K562 (cell line): Measurements from ENCODE around the gene ATXN2L. TPM values are rescaled to one million over a fixed set of nuclear protein-coding genes. Genes with fewer than 3 reads are reported as not detected.
"Not testable (repeated sequence)": the region's sequence is repeated elsewhere in the genome, so short reads cannot be mapped to it uniquely, and the experiment has no call there.

Experiments
- ATAC-seq: fragments of 200-7000 bp; cut with Tn5 transposase; 3 replicates; pipeline ENCODE4 v1.9.1; 2020; ENCODE audit warnings: moderate library complexity
- BruUV-seq: library from RNA; stranded (reverse); fragments of 400-500 nt; replicated peaks from 2 replicates; lab custom pipeline; 2021; lab: Mats Ljungman, UMichigan
- CTCF ChIA-PET: fragments of 300-600 bp; formaldehyde crosslinking; extraction: SDS; loops from one replicate; lab custom pipeline; 2021; ENCODE audit warnings: low intra/inter-chr PET ratio; lab: Yijun Ruan, JAX
- POLR2A ChIA-PET: fragments of 300-600, 350-650 bp; sonication (Branson Sonifier 250); formaldehyde crosslinking; extraction: SDS; loops from one replicate; lab custom pipeline; 2021; ENCODE audit warnings: antibody characterized with exemption, inconsistent platforms; lab: Yijun Ruan, JAX
- DNase-seq, 4 experiments: peaks; one replicate each; pipeline versions ENCODE4 v3.0.0 to v3.0.0-alpha.2; 2011 to 2018; ENCODE audit warnings: low spot score in 3 of 4, mixed read lengths in 3 of 4; ENCODE audit errors: extremely low read depth in 1 of 4
- FAIRE-seq: peaks from 2 replicates; lab custom pipeline; 2011; peaks lifted over from hg19 to GRCh38; lab: Jason Lieb, UNC
- H2AFZ ChIP-seq: 2 replicates; pipeline ENCODE4 v1.6.0; 2011; ENCODE audit warnings: low read depth, low read length, control low read depth, inconsistent platforms
- H3K27ac ChIP-seq: fragments of 200-600 bp; 3 replicates; pipeline ENCODE4 v1.8.0; 2011; ENCODE audit warnings: low read depth, mild to moderate bottlenecking, control low read depth, inconsistent platforms, low read length, moderate library complexity, mixed read lengths; ENCODE audit errors: extremely low read depth
- H3K27me3 ChIP-seq, 2 experiments: fragments of 300-600 bp in 1 of 2; 2 replicates in 1 of 2; 3 replicates in 1 of 2; pipeline versions ENCODE4 v1.6.0 to v1.8.0; 2011; ENCODE audit warnings: inconsistent platforms in 2 of 2, low read length in 2 of 2, mild to moderate bottlenecking in 1 of 2, mixed read lengths in 1 of 2, moderate library complexity in 1 of 2; ENCODE audit not compliant: control insufficient read depth in 2 of 2, insufficient read depth in 2 of 2
- H3K36me3 ChIP-seq: fragments of 300-600 bp; 3 replicates; pipeline ENCODE4 v1.8.0; 2011; ENCODE audit warnings: mild to moderate bottlenecking, low read length, inconsistent platforms; ENCODE audit not compliant: control insufficient read depth, insufficient read depth
- H3K4me1 ChIP-seq, 2 experiments: fragments of 200-600 bp in 1 of 2; replicated peaks in 1 of 2; 2 replicates in 1 of 2; 3 replicates in 1 of 2; pipeline versions ENCODE4 v1.5.1 to v1.8.0; 2011; ENCODE audit warnings: inconsistent platforms in 2 of 2, low read length in 2 of 2, mild to moderate bottlenecking in 1 of 2, mixed read lengths in 1 of 2, moderate library complexity in 1 of 2; ENCODE audit not compliant: control insufficient read depth in 2 of 2, insufficient read depth in 2 of 2
- H3K4me2 ChIP-seq: 2 replicates; pipeline ENCODE4 v1.6.1; 2011; ENCODE audit warnings: low read length, control low read depth, inconsistent platforms, mixed read lengths; ENCODE audit not compliant: insufficient read depth
- H3K4me3 ChIP-seq: fragments of 200-600 bp; sonication (generic), shearing (Covaris generic); 2 replicates; pipeline ENCODE4 v1.5.1; 2016; ENCODE audit warnings: control low read depth, inconsistent platforms
- H3K79me2 ChIP-seq: fragments of 200-600 bp; 3 replicates; pipeline ENCODE4 v1.8.0; 2011; ENCODE audit warnings: low read length, inconsistent platforms; ENCODE audit not compliant: control insufficient read depth, insufficient read depth
- H3K9ac ChIP-seq, 2 experiments: 2 replicates each; pipeline versions ENCODE4 v1.6.0 to v1.6.1; 2011; ENCODE audit warnings: low read depth in 2 of 2, low read length in 2 of 2, control low read depth in 1 of 2, inconsistent platforms in 1 of 2, mild to moderate bottlenecking in 1 of 2, mixed read lengths in 1 of 2; ENCODE audit not compliant: insufficient read depth in 1 of 2
- H3K9me1 ChIP-seq: one replicate; pipeline ENCODE4 v1.6.0; 2011; ENCODE audit warnings: inconsistent platforms, mild to moderate bottlenecking, low read length, moderate library complexity; ENCODE audit not compliant: control insufficient read depth, insufficient read depth
- H3K9me3 ChIP-seq: replicated peaks from 2 replicates; pipeline ENCODE4 v1.5.1; 2011; ENCODE audit warnings: low read depth, low read length, inconsistent platforms; ENCODE audit not compliant: control insufficient read depth, insufficient read depth
- H4K20me1 ChIP-seq: replicated peaks from 2 replicates; pipeline ENCODE4 v1.6.1; 2011; ENCODE audit warnings: low read length, inconsistent platforms, mixed read lengths; ENCODE audit not compliant: control insufficient read depth, insufficient read depth
- WGBS: fragments of 100-300 bp; shearing (Covaris generic); methylation state at CpG from one replicate; pipeline ENCODE4 v1.1.6; 2016; ENCODE audit warnings: low coverage, mixed read lengths; ENCODE audit not compliant: insufficient coverage; ENCODE audit errors: missing lambda C conversion rate; 5-methylcytosine and 5-hydroxymethylcytosine counted together
- in situ Hi-C: fragments of 300-500 bp; cut with MboI; formaldehyde crosslinking; loops from 4 replicates; pipeline ENCODE4 v1.15.0; 2018; ENCODE audit warnings: inconsistent platforms, mixed read lengths
- intact Hi-C: fragments of 100-400 bp; cut with micrococcal nuclease; formaldehyde crosslinking; loops from 2 replicates; pipeline ENCODE4 v1.14.2; 2022
- polyA plus RNA-seq, 8 experiments: library from polyadenylated mRNA; depleted of rRNA in 4 of 8; stranded (reverse) in 5 of 8; unstranded in 3 of 8; fragments of >200 nt; fragmentation: Nextera tagmentation in 2 of 8; fragmentation: Illumina TruSeq in 1 of 8; extraction: Ambion mirVana in 2 of 8; extraction: Trizol in 1 of 8; gene quantifications; 2 replicates each; pipeline versions ENCODE4 v1.2.1 to v1.2.3, GENCODE V29; 2011 to 2014; ENCODE audit warnings: inconsistent platforms in 1 of 8, missing spikeins in 1 of 8
- total RNA-seq, 7 experiments: library from RNA; depleted of rRNA in 6 of 7; stranded (reverse); fragments of >200 nt in 6 of 7; fragmentation: Illumina TruSeq in 2 of 7; extraction: Trizol in 2 of 7; gene quantifications; 2 replicates each; pipeline versions ENCODE4 v1.2.1 to v1.2.3, GENCODE V29; 2011 to 2021; ENCODE audit warnings: low replicate concordance in 1 of 7

The ATXN2L gene
- total and polyA plus RNA-seq, 9 of the 15 experiments (the other 6 are each of a cell fraction or from before 2014, with no cell fraction given) = 3.8 to 280 (median 37.2) TPM

DNA sequence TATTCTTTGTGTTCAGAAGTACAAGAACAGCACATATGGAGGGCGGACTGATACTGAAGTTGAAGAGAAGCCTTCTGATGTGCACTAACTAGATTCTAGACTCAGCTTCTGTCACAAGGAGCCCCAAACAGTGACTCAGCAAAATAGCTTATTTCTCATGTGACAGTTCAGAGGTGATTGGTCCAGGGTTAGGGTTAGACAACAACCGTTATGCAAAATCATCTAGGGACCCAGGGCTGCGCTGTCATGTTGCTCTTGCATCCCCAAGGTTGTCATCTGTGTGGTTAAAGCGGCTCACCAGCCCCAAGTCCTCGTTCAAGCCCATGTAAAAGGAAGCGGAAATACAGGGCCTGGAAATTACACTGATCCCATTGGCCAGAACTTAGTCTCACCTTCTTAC lies 41.1 kb upstream of the ATXN2L start:
- H3K9ac ChIP-seq, H3K27ac ChIP-seq, FAIRE-seq, H3K4me2 ChIP-seq, H3K79me2 ChIP-seq, H3K9me1 ChIP-seq, BruUV-seq, H3K9me3 ChIP-seq, H4K20me1 ChIP-seq, H3K4me1 ChIP-seq, H3K36me3 ChIP-seq, DNase-seq, CTCF ChIA-PET, intact Hi-C loops, H3K27me3 ChIP-seq, H2AFZ ChIP-seq, POLR2A ChIA-PET, H3K4me3 ChIP-seq: not testable (repeated sequence)
- in situ Hi-C loops = loop anchor here (25.0 kb wide), 1 partner anchor 169 kb away; the partner anchor contains the start of gene SULT1A1
- ATAC-seq = peak; percentile 99
- no CpG with 5 or more reads among the region's 6 CpGs for whole genome bisulfite sequencing

DNA sequence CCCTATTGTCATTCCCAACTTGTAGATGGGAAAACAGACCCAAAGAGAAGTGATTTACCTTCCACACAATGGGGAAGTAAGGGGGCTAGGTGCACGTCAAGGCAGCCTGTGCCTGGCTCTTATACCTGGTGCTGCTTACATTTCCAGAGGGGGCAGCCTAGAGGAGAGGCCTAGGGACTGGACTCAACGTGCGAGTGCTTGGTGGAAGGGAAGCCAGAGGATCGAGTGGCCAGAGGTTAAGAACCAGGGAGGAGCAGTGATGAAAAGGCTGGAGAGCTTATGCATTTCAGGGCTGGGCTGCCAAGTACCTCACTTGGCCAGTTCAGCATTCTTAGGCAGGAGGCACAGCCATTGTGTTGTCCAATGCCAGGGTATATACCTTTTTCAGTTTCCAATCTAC lies 40.4 kb upstream of the ATXN2L start:
- H4K20me1 ChIP-seq, intact Hi-C loops, H2AFZ ChIP-seq, POLR2A ChIA-PET, H3K4me3 ChIP-seq, H3K79me2 ChIP-seq, CTCF ChIA-PET, H3K36me3 ChIP-seq, FAIRE-seq, H3K9ac ChIP-seq, H3K4me1 ChIP-seq, BruUV-seq, H3K4me2 ChIP-seq, H3K27me3 ChIP-seq, H3K27ac ChIP-seq, H3K9me3 ChIP-seq, DNase-seq, H3K9me1 ChIP-seq: not testable (repeated sequence)
- ATAC-seq = peak; percentile 76
- no CpG with 5 or more reads among the region's 4 CpGs for WGBS
- in situ Hi-C loops = loop anchor here (25.0 kb wide), 1 partner anchor 170 kb away; the partner anchor contains the start of gene SULT1A1
